ENCODE data around the gene IFIT2. TPM values are rescaled to one million over a fixed set of nuclear protein-coding genes. Genes with fewer than 3 reads are reported as not detected.
A peak's percentile ranks its signal among the peaks of the same experiment; 100 is the strongest.

IFIT2 gene
- total RNA-seq, 4 donors from 2014 or later = 3.2 to 5.3 (median 3.8) TPM

DNA sequence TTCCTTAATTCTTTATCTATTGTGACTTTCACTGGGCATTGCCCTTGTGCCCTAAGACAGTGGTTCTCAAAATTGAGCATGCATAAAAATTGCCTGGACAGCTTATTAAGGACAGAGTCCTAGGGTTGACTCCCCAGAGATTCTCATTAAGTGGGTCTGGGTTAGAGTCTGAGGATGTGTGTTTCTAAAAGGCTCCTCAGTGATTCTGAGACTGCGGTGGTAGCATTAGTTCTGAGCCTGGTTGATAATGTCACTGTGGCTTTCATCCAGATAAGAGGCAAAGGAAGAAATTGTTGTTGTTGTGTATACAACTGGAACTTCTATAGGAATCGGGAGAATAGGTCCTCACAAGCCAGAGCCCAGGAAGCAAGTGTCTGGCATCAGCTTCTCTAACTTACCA is 1.3 kb downstream of the IFIT2 start:
- Histone ChIP-seq H3K27ac (peak overlapping the region in 1 of 4 donors; percentile 87), H3K36me3 (peaks cover 0 to 26% of the 10 kb centered on the region in 2 donors), H3K4me3 (peak overlapping the region in 1 of 2 donors; percentile 55), H3K9me3 (peaks cover 0 to 2% (median 0%) of the 10 kb centered on the region in 3 donors), H3K27me3 (no peaks in the 10 kb centered on the region), H3K4me1 (peaks cover 0 to 34% (median 14%) of the 10 kb centered on the region in 3 donors)
- no peak for ATAC-seq
- TF ChIP-seq POLR2AphosphoS5 (IDR thresholded peaks at IDR 0.05) (no peak), POLR2A (IDR thresholded peaks at IDR 0.05) (no peak), EP300 (IDR thresholded peaks at IDR 0.05) (no peak)
- TF ChIP-seq, protein P1, sequence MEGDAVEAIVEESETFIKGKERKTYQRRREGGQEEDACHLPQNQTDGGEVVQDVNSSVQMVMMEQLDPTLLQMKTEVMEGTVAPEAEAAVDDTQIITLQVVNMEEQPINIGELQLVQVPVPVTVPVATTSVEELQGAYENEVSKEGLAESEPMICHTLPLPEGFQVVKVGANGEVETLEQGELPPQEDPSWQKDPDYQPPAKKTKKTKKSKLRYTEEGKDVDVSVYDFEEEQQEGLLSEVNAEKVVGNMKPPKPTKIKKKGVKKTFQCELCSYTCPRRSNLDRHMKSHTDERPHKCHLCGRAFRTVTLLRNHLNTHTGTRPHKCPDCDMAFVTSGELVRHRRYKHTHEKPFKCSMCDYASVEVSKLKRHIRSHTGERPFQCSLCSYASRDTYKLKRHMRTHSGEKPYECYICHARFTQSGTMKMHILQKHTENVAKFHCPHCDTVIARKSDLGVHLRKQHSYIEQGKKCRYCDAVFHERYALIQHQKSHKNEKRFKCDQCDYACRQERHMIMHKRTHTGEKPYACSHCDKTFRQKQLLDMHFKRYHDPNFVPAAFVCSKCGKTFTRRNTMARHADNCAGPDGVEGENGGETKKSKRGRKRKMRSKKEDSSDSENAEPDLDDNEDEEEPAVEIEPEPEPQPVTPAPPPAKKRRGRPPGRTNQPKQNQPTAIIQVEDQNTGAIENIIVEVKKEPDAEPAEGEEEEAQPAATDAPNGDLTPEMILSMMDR (IDR thresholded peaks at IDR 0.05) = no peak
- 71 to 81% methylated on average over 2 of the region's 2 CpGs for WGBS, 2 donors (ENCODE audit: low coverage in 1 of 2)

DNA sequence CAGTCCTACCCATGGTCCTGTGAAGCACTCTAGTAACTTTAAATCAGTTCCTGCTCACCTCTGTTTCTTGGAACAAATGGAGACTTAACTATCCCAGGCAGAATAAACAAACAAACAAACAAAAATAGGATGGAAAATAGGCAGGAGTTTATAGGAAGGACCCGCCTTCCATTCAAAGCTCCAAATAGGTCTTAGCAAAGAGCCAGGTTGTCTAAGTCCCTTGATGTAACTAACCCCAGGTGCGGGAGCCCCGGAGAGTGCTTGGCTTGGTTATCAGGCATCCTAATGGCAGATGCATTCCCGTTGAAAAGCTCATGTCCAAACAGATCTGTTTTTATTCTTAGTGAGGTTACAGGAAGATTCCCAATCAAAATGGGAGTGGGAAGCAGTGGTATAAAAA is 2.2 kb downstream of the IFIT2 start:
- TF ChIP-seq, protein P1 (IDR thresholded peaks at IDR 0.05) = no peak
- TF ChIP-seq EP300 (IDR thresholded peaks at IDR 0.05) (no peak), POLR2AphosphoS5 (IDR thresholded peaks at IDR 0.05) (no peak), POLR2A (IDR thresholded peaks at IDR 0.05) (no peak)
- peaks cover 0 to 34% (median 14%) of the 10 kb centered on the region in 3 donors for H3K4me1 ChIP-seq
- H3K4me3 ChIP-seq = no peak overlapping the region
- peaks cover 0 to 33% of the 10 kb centered on the region in 2 donors for H3K36me3 ChIP-seq
- no peak for ATAC-seq
- H3K27me3 ChIP-seq = no peaks in the 10 kb centered on the region
- 86 to 90% methylated on average over 3 to 4 of the region's 4 CpGs for WGBS, 2 donors (ENCODE audit: low coverage in 1 of 2)
- no peak overlapping the region for H3K27ac ChIP-seq
- H3K9me3 ChIP-seq = peaks cover 0 to 5% (median 0%) of the 10 kb centered on the region in 3 donors

DNA sequence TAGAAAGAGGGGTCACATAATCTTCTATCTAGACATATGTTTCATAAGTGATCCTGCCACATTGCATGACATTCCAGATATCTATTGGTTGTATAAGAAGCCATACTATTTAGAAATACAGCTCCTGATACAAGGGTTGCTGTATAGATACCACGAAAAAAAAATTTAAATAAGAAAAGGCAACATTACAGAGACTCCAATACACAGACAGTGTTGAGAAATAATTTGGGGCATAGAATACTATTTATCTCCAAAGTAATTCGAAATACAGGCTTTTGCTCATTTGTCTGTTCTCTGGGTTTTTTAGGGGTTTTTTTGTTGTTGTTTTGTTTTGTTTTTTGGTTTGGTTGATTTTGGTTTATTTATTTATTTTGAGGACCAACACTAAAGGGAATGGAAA is 2.6 kb downstream of the IFIT2 start:
- Histone ChIP-seq H3K36me3 (peaks cover 0 to 37% of the 10 kb centered on the region in 2 donors), H3K4me1 (peaks cover 0 to 34% (median 14%) of the 10 kb centered on the region in 3 donors), H3K9me3 (peaks cover 0 to 5% (median 0%) of the 10 kb centered on the region in 3 donors), H3K27me3 (no peaks in the 10 kb centered on the region), H3K27ac (no peak overlapping the region), H3K4me3 (no peak overlapping the region)
- WGBS, 2 donors (ENCODE audit: low coverage in 1 of 2) = 95 to 100% methylated on average over 2 of the region's 2 CpGs
- TF ChIP-seq EP300 (IDR thresholded peaks at IDR 0.05) = no peak
- TF ChIP-seq, protein P1 (IDR thresholded peaks at IDR 0.05) = no peak
- no peak for TF ChIP-seq POLR2AphosphoS5 (IDR thresholded peaks at IDR 0.05)
- TF ChIP-seq POLR2A (IDR thresholded peaks at IDR 0.05) = no peak
- no peak for ATAC-seq

DNA sequence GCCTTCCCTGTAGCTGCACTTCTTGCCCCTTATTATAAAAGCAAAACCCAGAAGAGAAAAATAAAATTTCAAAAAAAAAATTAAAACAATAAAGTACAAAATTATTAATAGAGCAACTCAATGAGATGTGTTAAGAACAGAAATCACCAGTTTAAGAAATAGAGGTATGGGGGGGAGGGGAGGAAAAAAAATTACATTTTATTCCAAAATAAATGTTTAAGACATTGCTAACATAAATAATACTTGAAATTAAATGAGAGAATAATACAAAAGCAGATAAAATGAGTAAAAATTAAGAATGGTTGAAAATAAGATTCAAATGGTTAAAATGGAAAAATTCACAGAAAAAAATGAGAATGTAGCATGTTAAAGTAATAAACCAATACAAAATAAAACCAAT is 3.1 kb downstream of the IFIT2 start:
- no peak for ATAC-seq
- H3K27me3 ChIP-seq = no peaks in the 10 kb centered on the region
- H3K9me3 ChIP-seq = peaks cover 0 to 5% (median 0%) of the 10 kb centered on the region in 3 donors
- no peak overlapping the region for H3K4me3 ChIP-seq
- TF ChIP-seq EP300 (IDR thresholded peaks at IDR 0.05) (no peak), POLR2A (IDR thresholded peaks at IDR 0.05) (no peak), POLR2AphosphoS5 (IDR thresholded peaks at IDR 0.05) (no peak)
- TF ChIP-seq, protein P1 (IDR thresholded peaks at IDR 0.05) = no peak
- H3K27ac ChIP-seq = no peak overlapping the region
- peaks cover 0 to 37% of the 10 kb centered on the region in 2 donors for H3K36me3 ChIP-seq
- peaks cover 0 to 34% (median 14%) of the 10 kb centered on the region in 3 donors for H3K4me1 ChIP-seq

DNA sequence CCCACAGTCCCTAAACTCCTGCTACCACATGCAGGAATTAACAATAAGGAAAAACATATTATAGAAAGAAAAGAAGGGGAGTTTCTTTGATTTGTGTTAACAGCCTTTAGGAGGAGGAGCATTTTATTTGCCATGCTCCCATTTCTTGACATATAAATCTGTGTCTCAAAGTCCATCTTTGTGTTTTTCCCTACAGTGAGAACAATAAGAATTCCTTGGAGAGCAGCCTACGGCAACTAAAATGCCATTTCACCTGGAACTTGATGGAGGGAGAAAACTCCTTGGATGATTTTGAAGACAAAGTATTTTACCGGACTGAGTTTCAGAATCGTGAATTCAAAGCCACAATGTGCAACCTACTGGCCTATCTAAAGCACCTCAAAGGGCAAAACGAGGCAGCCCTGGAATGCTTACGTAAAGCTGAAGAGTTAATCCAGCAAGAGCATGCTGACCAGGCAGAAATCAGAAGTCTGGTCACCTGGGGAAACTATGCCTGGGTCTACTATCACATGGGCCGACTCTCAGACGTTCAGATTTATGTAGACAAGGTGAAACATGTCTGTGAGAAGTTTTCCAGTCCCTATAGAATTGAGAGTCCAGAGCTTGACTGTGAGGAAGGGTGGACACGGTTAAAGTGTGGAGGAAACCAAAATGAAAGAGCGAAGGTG is 4.1 kb downstream of the IFIT2 start:
- H3K4me3 ChIP-seq = no peak overlapping the region
- TF ChIP-seq, protein P1 (IDR thresholded peaks at IDR 0.05) = no peak
- TF ChIP-seq POLR2AphosphoS5 (IDR thresholded peaks at IDR 0.05) = no peak
- no peak for TF ChIP-seq POLR2A (IDR thresholded peaks at IDR 0.05)
- TF ChIP-seq EP300 (IDR thresholded peaks at IDR 0.05) = no peak
- 93 to 95% methylated on average over 6 to 8 of the region's 9 CpGs for WGBS, 2 donors (ENCODE audit: low coverage in 1 of 2)
- ATAC-seq = no peak
- H3K27ac ChIP-seq = no peak overlapping the region
- H3K4me1 ChIP-seq = peaks cover 0 to 30% (median 13%) of the 10 kb centered on the region in 3 donors
- H3K27me3 ChIP-seq = no peaks in the 10 kb centered on the region
- H3K36me3 ChIP-seq = peaks cover 0 to 37% of the 10 kb centered on the region in 2 donors
- peaks cover 0 to 5% (median 0%) of the 10 kb centered on the region in 3 donors for H3K9me3 ChIP-seq
